AG04449 (cell line): ENCODE results near the gene DCDC2C.

Experiments
- CTCF ChIA-PET: fragments of 350-600 bp; formaldehyde crosslinking; extraction: SDS; loops from one replicate; lab custom pipeline; 2021; ENCODE audit warnings: antibody characterized with exemption; lab: Yijun Ruan, JAX
- POLR2A ChIA-PET: fragments of 400-600, 350-600 bp; formaldehyde crosslinking; extraction: SDS; loops from one replicate; lab custom pipeline; 2020; ENCODE audit warnings: antibody characterized with exemption, inconsistent platforms; lab: Yijun Ruan, JAX
- DNase-seq: peaks from one replicate; pipeline ENCODE4 v3.0.0-alpha.2; 2010; ENCODE audit warnings: low read depth, low spot score
- H3K4me3 ChIP-seq: 2 replicates; pipeline ENCODE4 v1.5.1; 2011; ENCODE audit warnings: low read depth, mild to moderate bottlenecking, control low read depth, low read length
- CTCF ChIP-seq: IDR thresholded peaks from one replicate; pipeline ENCODE4 v1.5.1; 2011; ENCODE audit warnings: mild to moderate bottlenecking, moderate library complexity, low read length, control low read depth, inconsistent platforms; ENCODE audit not compliant: insufficient read depth; ENCODE audit errors: missing control alignments

Gene DCDC2C

GRCh38 chr2:3703236-3703756 is at the start of gene DCDC2C:
TSS of gene DCDC2C (plus strand) at chr2:3703575. CDS start at chr2:3703752, 177 bp downstream.
- ChIA-PET CTCF (no interaction called here), POLR2A (no interaction called here)

GRCh38 chr2:3654011-3654410 is 49.4 kb upstream of the DCDC2C start:
- ChIA-PET CTCF (interaction anchor here (5.4 kb wide), 1 partner anchor 231 kb away, joined by 96 read pairs; no protein-coding TSS in a partner anchor), POLR2A (no interaction called here)
- TF ChIP-seq CTCF = no peak
- H3K4me3 ChIP-seq = no peak overlapping the region
- no peak for DNase-seq

More at GRCh38 chr2:3703236-3703756, at the start of gene DCDC2C:
- H3K4me3 ChIP-seq = no peak within 1 kb of the TSS
- no peak for DNase-seq
- no peak for TF ChIP-seq CTCF

- no peak for DNase-seq
- CTCF ChIA-PET = interaction anchor here (3.4 to 5.4 kb wide), 2 partner anchors 231 to 232 kb away, joined by 22 to 96 read pairs; no protein-coding TSS in a partner anchor
- POLR2A ChIA-PET = no interaction called here
- no peak overlapping the region for H3K4me3 ChIP-seq
- TF ChIP-seq CTCF = no peak
Measured at GRCh38 chr2:3654531-3655225, 48.7 kb upstream of the DCDC2C start.

GRCh38 chr2:3655871-3656761 is 47.3 kb upstream of the DCDC2C start:
- DNase-seq = no peak
- no peak for TF ChIP-seq CTCF
- H3K4me3 ChIP-seq = no peak overlapping the region
- POLR2A ChIA-PET = no interaction called here
- CTCF ChIA-PET = interaction anchor here (1.4 to 3.4 kb wide), 2 partner anchors 232 to 1770 kb away, joined by 5 to 22 read pairs; no protein-coding TSS in a partner anchor

- H3K4me3 ChIP-seq = no peak overlapping the region
- DNase-seq = no peak
- TF ChIP-seq CTCF = no peak
- POLR2A ChIA-PET = no interaction called here
- CTCF ChIA-PET = interaction anchor here (1.4 to 3.4 kb wide), 2 partner anchors 233 to 1771 kb away, joined by 5 to 22 read pairs; no protein-coding TSS in a partner anchor
Measured at GRCh38 chr2:3656762-3657721, 46.3 kb upstream of the DCDC2C start.
